ENCODE results near the gene MT1M. TPM values are rescaled to one million over a fixed set of nuclear protein-coding genes. Genes with fewer than 3 reads are reported as not detected.

Gene MT1M
- total RNA-seq, 2 donors from 2014 or later, result 23.2 to 53.6 TPM

- Histone ChIP-seq H3K36me3 (no peaks in the 10 kb centered on the region), H3K9me3 (no peaks in the 10 kb centered on the region), H3K27me3 (replicated peaks; ENCODE audit: insufficient read depth) (no peaks in the 10 kb centered on the region), H3K4me3 (no peak overlapping the region), H3K27ac (no peak overlapping the region), H3K4me1 (ENCODE audit: control insufficient read depth in 1 of 2, low read depth in 2 of 2) (peaks cover 4 to 16% of the 10 kb centered on the region in 2 donors)
- no peak for TF ChIP-seq CTCF (IDR thresholded peaks at IDR 0.05)
- no peak for DNase-seq (ENCODE audit: low spot score)
- ATAC-seq (ENCODE audit: insufficient number of reproducible peaks, low FRiP score, low read depth), result no peak
Measured at GRCh38 chr16:56645838-56646237, 13.4 kb downstream of the MT1M start.

GRCh38 chr16:56647641-56648431 lies 15.4 kb downstream of the MT1M start:
- no peak overlapping the region for H3K27ac ChIP-seq
- peaks cover 4 to 14% of the 10 kb centered on the region in 2 donors for H3K4me1 ChIP-seq (ENCODE audit: control insufficient read depth in 1 of 2, low read depth in 2 of 2)
- no peaks in the 10 kb centered on the region for H3K9me3 ChIP-seq
- H3K4me3 ChIP-seq, result no peak overlapping the region
- no peaks in the 10 kb centered on the region for H3K36me3 ChIP-seq
- TF ChIP-seq CTCF (IDR thresholded peaks at IDR 0.05), result no peak
- H3K27me3 ChIP-seq (replicated peaks; ENCODE audit: insufficient read depth), result no peaks in the 10 kb centered on the region
- ATAC-seq (ENCODE audit: insufficient number of reproducible peaks, low FRiP score, low read depth), result no peak
- no peak for DNase-seq (ENCODE audit: low spot score)

- H3K27me3 ChIP-seq (replicated peaks; ENCODE audit: insufficient read depth), result no peaks in the 10 kb centered on the region
- no peak for ATAC-seq (ENCODE audit: insufficient number of reproducible peaks, low FRiP score, low read depth)
- TF ChIP-seq CTCF (IDR thresholded peaks at IDR 0.05), result no peak
Measured at GRCh38 chr16:56649271-56649670, 16.8 kb downstream of the MT1M start.

GRCh38 chr16:56649820-56650219 lies 17.4 kb downstream of the MT1M start:
- Histone ChIP-seq H3K4me1 (ENCODE audit: control insufficient read depth in 1 of 2, low read depth in 2 of 2) (no peaks in the 10 kb centered on the region), H3K27me3 (replicated peaks; ENCODE audit: insufficient read depth) (no peaks in the 10 kb centered on the region), H3K4me3 (no peak overlapping the region), H3K9me3 (no peaks in the 10 kb centered on the region), H3K27ac (no peak overlapping the region), H3K36me3 (no peaks in the 10 kb centered on the region)
- ATAC-seq (ENCODE audit: insufficient number of reproducible peaks, low FRiP score, low read depth) (no peak), DNase-seq (ENCODE audit: low spot score) (no peak)
- no peak for TF ChIP-seq CTCF (IDR thresholded peaks at IDR 0.05)

More at GRCh38 chr16:56649271-56649670, 16.8 kb downstream of the MT1M start:
- no peaks in the 10 kb centered on the region for H3K4me1 ChIP-seq (ENCODE audit: control insufficient read depth in 1 of 2, low read depth in 2 of 2)
- DNase-seq (ENCODE audit: low spot score), result no peak
- H3K36me3 ChIP-seq, result no peaks in the 10 kb centered on the region
- no peak overlapping the region for H3K4me3 ChIP-seq
- no peak overlapping the region for H3K27ac ChIP-seq
- no peaks in the 10 kb centered on the region for H3K9me3 ChIP-seq

GRCh38 chr16:56651586-56651985 lies 19.1 kb downstream of the MT1M start, which contains the start of gene MT1B:
MT1B (plus strand) TSS chr16:56651886; CDS start chr16:56651954, 68 bp downstream.
- Histone ChIP-seq H3K27ac (no peak within 1 kb of the TSS), H3K27me3 (replicated peaks; ENCODE audit: insufficient read depth) (no peaks in the 10 kb centered on the region), H3K9me3 (no peaks in the 10 kb centered on the region), H3K4me3 (no peak within 1 kb of the TSS), H3K4me1 (ENCODE audit: control insufficient read depth in 1 of 2, low read depth in 2 of 2) (no peaks in the 10 kb centered on the region), H3K36me3 (no peaks in the 10 kb centered on the region)
- no peak for TF ChIP-seq CTCF (IDR thresholded peaks at IDR 0.05)
- DNase-seq (ENCODE audit: low spot score) (no peak), ATAC-seq (ENCODE audit: insufficient number of reproducible peaks, low FRiP score, low read depth) (no peak)
